ENCODE data around the gene LFNG. TPM values are rescaled to one million over a fixed set of nuclear protein-coding genes. Genes with fewer than 3 reads are reported as not detected.

LFNG gene
- total RNA-seq, 1 donor from 2014 or later: 44.9 TPM

DNA sequence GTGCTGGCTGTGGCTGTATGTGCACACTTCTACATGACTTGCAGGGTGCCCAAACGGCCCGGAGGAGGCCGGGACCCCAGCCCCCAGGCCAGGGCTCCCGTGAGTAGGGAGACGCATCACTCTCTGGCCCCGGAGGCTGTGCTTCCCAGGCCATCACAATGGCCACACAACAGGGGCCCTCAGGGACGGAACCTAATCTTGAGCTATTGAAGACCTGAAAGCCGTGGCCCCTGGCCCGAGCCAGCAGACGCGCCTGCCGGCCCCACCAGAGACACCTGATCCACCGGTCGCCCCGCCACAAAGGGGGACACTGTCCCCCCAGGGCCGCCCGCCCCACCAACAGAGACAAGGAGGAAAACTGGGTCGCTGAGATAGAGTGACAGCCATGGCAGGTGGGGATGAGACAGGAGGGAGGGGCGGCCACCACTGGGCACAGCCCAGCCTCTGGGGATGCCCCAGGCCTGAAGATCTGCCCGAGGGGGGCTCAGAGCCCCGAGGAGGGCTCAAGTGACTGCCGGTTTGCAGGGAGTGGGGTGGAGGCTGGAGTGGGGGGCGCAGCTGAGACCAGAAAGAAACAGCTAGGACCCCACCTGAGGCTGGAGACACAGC is 10.2 kb upstream of the LFNG start:
- Mint-ChIP-seq H3K9me3 (no peaks in the 10 kb centered on the region), H3K4me3 (no peak overlapping the region), H3K4me1 (peaks cover 18% of the 10 kb centered on the region), H3K27me3 (ENCODE audit: low read depth) (no peaks in the 10 kb centered on the region), H3K27ac (ENCODE audit: unreplicated experiment) (no peak overlapping the region), H3K36me3 (ENCODE audit: low read depth) (no peaks in the 10 kb centered on the region)
- TF ChIP-seq CTCF (conservative IDR thresholded peaks at IDR 0.05): no peak
- DNase-seq (ENCODE audit: low read depth, low spot score): no peak

GRCh38 chr7:2510130-2510776 is 9.3 kb upstream of the LFNG start:
- Mint-ChIP-seq H3K27ac (ENCODE audit: unreplicated experiment) (no peak overlapping the region), H3K36me3 (ENCODE audit: low read depth) (no peaks in the 10 kb centered on the region), H3K27me3 (ENCODE audit: low read depth) (no peaks in the 10 kb centered on the region), H3K4me1 (peaks cover 18% of the 10 kb centered on the region), H3K9me3 (no peaks in the 10 kb centered on the region), H3K4me3 (no peak overlapping the region)
- no peak for TF ChIP-seq CTCF (conservative IDR thresholded peaks at IDR 0.05)
- DNase-seq (ENCODE audit: low read depth, low spot score): no peak

DNA sequence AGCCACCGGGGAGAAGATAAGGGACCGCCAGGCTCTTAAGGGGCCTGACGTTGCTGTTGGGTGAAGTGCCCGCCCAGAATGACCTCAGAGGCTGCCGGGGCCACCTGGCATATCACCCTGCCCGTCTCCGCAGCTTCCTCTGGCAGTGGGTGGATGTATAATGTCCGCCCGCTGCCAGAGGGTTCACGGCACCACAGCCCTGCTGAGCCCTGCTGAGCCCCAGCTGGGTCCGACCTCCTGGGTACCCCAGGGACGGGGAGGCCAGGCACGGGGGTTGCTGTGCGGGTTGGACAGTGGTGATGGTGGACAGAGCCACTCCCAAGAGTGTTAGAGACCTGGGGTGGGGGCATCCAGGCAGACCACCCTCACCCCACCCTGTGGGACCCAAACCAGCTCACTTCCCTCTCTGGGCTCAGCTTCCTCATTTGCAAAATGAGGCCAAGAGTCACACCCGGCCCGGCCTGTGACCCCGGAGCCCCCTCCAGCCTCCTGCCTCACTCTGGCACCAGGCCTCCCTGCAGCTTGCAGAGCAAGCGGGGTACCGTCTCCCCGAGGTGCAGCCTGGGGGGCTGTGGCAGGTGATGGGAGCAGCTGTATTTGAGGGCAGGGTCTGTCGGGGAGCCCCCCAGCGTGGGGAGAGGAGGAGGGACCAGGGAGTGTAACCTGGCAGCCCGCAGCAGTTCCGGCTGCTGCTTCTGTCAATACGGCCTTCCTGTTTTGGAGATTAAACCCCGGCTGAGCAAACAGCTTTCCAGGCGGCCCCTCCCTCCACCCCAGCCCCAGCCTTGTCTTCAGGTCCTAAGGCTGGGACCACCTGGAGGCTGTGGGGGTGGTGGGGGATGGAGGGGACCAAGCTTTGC is 8.4 kb upstream of the LFNG start:
- Mint-ChIP-seq H3K27ac (ENCODE audit: unreplicated experiment) (no peak overlapping the region), H3K4me1 (peaks cover 18% of the 10 kb centered on the region), H3K36me3 (ENCODE audit: low read depth) (no peaks in the 10 kb centered on the region), H3K9me3 (no peaks in the 10 kb centered on the region), H3K27me3 (ENCODE audit: low read depth) (no peaks in the 10 kb centered on the region), H3K4me3 (no peak overlapping the region)
- no peak for DNase-seq (ENCODE audit: low read depth, low spot score)
- no peak for TF ChIP-seq CTCF (conservative IDR thresholded peaks at IDR 0.05)

- peaks cover 18% of the 10 kb centered on the region for H3K4me1 Mint-ChIP-seq
- no peak overlapping the region for H3K4me3 Mint-ChIP-seq
- DNase-seq (ENCODE audit: low read depth, low spot score): no peak
- H3K36me3 Mint-ChIP-seq (ENCODE audit: low read depth): no peaks in the 10 kb centered on the region
- no peaks in the 10 kb centered on the region for H3K27me3 Mint-ChIP-seq (ENCODE audit: low read depth)
- H3K9me3 Mint-ChIP-seq: no peaks in the 10 kb centered on the region
- H3K27ac Mint-ChIP-seq (ENCODE audit: unreplicated experiment): no peak overlapping the region
- no peak for TF ChIP-seq CTCF (conservative IDR thresholded peaks at IDR 0.05)
Observed at GRCh38 chr7:2511769-2512168, 7.8 kb upstream of the LFNG start.

GRCh38 chr7:2512179-2512661 is 7.4 kb upstream of the LFNG start:
- H3K27me3 Mint-ChIP-seq (ENCODE audit: low read depth): no peaks in the 10 kb centered on the region
- peaks cover 21% of the 10 kb centered on the region for H3K4me1 Mint-ChIP-seq
- TF ChIP-seq CTCF (conservative IDR thresholded peaks at IDR 0.05): no peak
- no peak overlapping the region for H3K4me3 Mint-ChIP-seq
- no peaks in the 10 kb centered on the region for H3K36me3 Mint-ChIP-seq (ENCODE audit: low read depth)
- no peak overlapping the region for H3K27ac Mint-ChIP-seq (ENCODE audit: unreplicated experiment)
- H3K9me3 Mint-ChIP-seq: no peaks in the 10 kb centered on the region
- no peak for DNase-seq (ENCODE audit: low read depth, low spot score)
